Loucy (cell line): ENCODE data around the gene HSD17B8.

Source experiments
- EZH2phosphoT487 ChIP-seq: fragments of 200-600 bp; IDR thresholded peaks from 2 replicates; pipeline ENCODE4 v1.6.1; 2018; ENCODE audit warnings: antibody characterized with exemption, mild to moderate bottlenecking, moderate library complexity, borderline replicate concordance
- TF ChIP-seq, protein P1 (sequence below): fragments of 200-600 bp; sonication (generic); conservative IDR thresholded peaks from 2 replicates; pipeline ENCODE4 v1.5.1; 2014; ENCODE audit warnings: mild to moderate bottlenecking, antibody characterized with exemption, low read length

DNA sequence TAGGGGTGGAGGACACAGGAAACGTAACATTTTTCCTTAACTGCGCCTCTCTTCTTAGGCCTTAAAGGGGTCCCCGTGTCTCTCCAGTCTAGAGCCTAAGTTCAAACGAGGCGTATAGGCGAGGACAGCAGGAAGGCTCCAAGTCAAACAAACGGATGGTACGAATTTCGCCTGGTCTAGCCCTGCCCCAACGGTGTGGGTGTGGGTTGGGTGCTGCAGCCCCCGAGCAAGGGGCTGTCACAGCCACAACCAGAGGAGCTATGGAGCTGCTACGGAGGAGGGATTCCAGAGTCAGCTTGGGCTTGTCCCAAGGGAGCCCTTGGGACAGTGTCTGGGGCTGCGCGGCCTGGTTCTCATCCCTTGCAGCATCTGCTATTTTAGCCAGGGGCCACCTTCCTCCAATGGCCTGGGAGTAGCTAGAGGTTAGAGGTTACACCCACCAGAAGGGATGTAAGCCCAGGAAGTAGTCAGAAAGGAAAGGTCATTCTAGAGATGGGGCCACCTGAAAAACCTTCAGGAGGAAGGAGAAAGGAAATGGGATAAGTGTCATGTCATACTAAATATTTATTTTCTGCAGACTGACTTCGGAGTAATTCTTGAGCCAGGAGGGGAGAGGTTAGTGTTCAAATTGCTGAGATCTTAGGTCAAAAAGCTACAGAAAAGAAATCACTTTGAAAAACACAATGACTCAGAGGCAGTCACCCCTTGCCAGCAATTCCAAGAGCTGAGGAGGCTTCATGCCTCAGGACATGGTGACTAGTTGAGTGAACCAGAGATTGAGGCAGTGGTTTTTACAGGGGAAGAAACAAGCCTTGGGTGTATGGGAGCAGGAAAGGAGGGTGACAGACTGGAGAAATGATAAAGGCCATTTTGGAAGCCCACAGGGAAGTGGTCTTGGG is 45.5 kb downstream of the HSD17B8 start:
- no peak for TF ChIP-seq EZH2phosphoT487
- TF ChIP-seq, protein P1, sequence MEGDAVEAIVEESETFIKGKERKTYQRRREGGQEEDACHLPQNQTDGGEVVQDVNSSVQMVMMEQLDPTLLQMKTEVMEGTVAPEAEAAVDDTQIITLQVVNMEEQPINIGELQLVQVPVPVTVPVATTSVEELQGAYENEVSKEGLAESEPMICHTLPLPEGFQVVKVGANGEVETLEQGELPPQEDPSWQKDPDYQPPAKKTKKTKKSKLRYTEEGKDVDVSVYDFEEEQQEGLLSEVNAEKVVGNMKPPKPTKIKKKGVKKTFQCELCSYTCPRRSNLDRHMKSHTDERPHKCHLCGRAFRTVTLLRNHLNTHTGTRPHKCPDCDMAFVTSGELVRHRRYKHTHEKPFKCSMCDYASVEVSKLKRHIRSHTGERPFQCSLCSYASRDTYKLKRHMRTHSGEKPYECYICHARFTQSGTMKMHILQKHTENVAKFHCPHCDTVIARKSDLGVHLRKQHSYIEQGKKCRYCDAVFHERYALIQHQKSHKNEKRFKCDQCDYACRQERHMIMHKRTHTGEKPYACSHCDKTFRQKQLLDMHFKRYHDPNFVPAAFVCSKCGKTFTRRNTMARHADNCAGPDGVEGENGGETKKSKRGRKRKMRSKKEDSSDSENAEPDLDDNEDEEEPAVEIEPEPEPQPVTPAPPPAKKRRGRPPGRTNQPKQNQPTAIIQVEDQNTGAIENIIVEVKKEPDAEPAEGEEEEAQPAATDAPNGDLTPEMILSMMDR: no peak
